Stomach (tissue), 4 donors: Measurements from ENCODE around the gene PIN1.

ENCODE experiments used
- CTCF ChIP-seq, 7 experiments: fragments of 450-650 bp in 4 of 7; fragments of 200-600 bp in 3 of 7; sonication (generic) in 3 of 7; IDR thresholded peaks; one replicate each; pipeline ENCODE4 v1.5.1; 2016 to 2019; ENCODE audit warnings: antibody characterized with exemption in 7 of 7, control low read depth in 2 of 7, mild to moderate bottlenecking in 1 of 7
- POLR2AphosphoS5 ChIP-seq, 3 donors: sonication (generic); formaldehyde crosslinking; IDR thresholded peaks; one replicate each; pipeline ENCODE4 v1.6.1; 2016; ENCODE audit warnings: antibody characterized with exemption in 3 of 3

- TF ChIP-seq CTCF (IDR thresholded peaks at IDR 0.05) = no peak
- TF ChIP-seq POLR2AphosphoS5 (IDR thresholded peaks at IDR 0.05) = no peak
These were observed 11.3 kb upstream of the PIN1 start for GRCh38 chr19:9823816-9824215.
